ENCODE measurements around the gene USP9Y.

USP9Y gene

DNA sequence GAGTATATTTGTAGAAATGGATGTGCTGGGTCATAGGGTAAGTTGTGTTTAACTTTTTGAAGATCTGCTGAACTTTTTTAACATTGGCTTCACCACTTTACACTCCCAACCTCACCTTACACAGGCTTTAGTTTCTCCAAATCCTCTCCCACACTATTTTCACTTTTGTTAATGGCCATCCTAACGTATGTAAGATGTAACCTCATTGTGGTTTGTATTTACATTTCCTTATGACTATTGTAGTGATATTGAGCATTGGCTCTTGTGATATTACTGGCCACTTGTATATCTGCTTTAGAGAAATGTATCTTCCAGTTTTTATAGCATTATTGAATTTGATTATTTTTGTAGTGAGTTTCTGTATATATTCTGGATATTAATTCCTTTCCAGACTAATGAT lies 93.0 kb downstream of the USP9Y start:
- no peak for DNase-seq

DNA sequence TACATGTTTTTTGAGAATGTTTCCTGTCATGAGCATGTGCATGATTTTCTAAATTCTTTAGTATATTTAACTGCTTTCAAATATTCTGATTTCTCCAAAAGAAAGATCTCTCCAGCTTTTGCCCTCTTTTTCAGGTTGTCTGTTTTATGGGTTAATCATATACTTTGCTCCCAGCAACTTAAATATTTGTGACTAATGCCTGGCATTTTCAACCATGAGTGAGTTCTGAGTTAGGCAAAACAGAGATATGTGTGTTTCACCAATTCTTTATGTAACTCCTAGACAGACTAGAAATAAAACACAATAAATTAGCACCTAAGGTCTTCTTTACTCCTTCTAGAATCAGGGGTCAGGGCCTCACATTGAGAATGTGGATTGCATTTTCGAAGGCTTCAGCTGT lies 107.0 kb downstream of the USP9Y start:
- no peak for DNase-seq

DNA sequence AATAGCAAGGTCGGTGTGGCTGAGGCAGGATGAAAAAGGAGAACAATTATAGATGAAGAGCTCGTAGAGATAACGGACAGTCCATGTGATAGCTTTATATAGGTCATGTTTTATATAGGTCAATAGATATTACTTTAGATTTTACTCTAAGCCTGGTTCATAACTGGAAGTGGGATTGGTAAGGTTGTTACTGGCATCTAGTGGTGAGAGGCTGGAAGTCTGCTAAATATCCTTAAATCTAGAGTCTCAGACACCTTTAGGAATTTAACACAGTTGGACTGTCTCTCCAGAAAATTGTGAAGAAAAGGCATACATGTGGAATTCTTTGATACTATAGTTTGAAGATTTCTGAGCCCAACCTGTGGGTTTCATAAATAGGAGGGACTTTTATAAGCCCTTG lies 108.0 kb downstream of the USP9Y start:
- no peak for DNase-seq

DNA sequence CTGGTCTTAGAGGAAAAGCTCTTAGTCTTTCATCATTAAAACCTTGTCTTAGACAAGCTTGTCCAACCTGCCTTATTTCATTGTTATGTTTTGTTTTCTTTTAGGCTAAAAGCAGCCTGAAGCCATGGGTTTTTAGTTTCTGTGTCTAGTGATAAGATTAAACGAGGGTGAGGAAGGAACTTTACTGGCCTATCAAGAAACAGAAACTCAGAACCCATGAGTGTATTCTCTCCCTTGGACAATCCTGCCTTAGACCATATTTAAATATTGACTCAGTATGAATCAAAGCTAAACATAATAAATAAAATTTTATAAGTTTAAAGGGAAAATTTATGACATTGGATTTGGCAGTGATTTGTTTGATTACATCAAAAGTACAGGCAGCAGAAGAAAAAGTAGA lies 122.4 kb downstream of the USP9Y start:
- DNase-seq: no peak

DNA sequence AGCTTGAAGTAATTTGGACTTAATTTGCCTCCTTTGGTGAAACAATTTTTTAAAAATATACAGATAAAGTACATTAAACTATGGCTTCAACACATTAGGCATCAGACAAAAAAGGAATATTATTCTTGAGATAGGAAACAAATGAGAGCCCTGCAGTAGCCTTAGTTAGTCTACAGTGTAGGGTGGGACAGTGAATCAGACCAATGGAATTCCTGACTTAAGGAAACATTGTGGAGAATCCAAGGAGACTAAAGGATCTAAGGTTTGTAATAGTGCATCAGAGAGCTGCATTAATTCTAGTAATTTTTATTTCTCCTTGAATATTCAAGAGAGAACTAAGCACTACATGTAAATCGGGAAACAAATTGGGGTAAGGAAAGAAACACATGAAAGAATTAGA lies 125.8 kb downstream of the USP9Y start:
- no peak for DNase-seq

DNA sequence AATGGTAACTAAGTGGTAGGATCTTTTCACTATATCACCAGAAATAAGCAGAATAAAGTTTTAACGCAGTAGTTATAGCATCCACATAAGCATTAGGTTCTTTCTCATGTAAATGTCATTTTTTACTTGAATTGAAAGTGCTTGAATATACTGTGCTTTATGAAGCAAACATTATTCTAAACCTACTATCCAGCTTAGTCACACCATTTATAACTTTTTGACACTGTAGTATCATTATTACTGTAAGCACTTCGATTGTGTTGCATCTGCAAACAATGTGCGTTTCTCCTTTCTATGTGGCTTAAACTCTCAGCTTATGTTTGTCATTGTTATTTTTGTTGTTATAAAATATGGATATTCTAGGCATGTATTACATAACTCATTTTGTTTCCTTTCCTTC lies 132.3 kb downstream of the USP9Y start:
- DNase-seq: no peak

DNA sequence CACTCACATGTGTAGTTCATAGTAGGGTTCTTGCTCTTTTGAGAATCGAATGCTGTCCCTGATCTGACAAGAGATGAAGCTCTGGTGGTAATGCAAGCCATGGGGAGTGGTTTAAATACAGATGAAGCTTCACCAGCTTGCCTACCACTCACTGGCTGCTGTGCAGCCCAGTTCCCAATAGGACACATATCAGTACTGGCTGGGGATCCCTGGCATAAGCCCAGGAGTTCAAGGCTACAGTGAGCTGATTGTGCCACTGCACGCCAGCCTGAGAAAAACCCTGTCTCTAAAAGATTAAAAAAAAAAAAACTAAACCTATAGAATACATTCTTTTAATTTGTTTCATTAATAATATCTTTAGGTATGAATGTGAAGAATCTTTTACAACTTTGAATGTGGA lies 136.5 kb downstream of the USP9Y start:
- DNase-seq: no peak

DNA sequence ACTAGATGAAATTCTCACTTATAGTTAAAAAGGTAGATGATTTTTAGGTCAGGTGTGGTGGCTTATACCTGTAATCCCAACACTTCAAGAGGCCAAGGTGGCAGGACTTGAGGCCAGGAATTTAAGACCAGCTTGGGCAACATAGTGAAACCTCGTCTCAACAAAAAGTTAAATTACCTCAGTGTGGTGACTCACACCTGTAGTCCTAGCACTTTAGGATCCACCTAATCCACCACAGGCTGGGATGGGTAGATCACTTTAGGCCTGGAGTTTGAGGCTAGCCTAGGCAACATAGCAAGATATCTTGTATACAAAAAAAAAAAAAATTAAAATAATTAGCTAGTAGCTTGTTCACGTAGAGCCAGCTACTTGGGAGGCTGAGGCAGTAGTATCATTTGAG lies 140.3 kb downstream of the USP9Y start:
- no peak for DNase-seq

DNA sequence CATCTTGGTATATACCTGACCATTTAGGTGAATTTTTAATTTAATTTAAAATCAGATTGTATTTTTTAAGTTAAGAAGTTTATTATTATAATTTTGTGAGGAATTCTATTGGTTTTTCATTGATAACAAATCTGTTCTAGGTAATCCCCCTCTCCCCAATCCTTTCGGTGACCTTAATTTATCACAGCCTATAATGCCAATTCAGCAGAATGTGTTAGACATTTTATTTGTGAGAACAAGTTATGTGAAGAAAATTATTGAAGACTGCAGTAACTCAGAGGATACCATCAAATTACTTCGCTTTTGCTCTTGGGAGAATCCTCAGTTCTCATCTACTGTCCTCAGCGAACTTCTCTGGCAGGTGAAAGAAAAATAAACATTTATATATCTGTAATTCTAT lies 145.8 kb downstream of the USP9Y start:
- no peak for DNase-seq

DNA sequence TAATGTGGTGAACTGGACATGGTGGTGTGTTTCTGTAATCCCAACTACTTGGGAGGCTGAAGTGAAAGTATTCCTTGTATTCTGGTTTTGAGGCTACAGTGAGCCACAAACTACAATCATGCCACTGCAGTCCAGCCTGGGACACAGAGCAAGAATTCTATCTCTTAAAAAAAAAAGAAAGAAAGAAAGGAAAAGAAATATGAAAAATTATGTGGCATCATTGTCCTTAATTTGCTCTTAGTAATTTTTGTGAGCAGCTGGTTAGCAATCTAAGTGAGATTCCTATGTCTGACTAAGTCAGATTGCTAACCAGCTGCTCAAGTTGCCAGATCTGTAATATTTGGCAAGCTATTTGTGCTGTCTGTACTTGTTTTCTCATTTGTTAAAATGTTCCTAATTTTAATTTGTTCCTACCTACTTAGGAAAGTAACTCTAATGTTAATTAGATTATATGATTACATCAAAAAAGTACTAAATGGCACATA lies 154.8 kb downstream of the USP9Y start:
- DNase-seq: no peak

DNA sequence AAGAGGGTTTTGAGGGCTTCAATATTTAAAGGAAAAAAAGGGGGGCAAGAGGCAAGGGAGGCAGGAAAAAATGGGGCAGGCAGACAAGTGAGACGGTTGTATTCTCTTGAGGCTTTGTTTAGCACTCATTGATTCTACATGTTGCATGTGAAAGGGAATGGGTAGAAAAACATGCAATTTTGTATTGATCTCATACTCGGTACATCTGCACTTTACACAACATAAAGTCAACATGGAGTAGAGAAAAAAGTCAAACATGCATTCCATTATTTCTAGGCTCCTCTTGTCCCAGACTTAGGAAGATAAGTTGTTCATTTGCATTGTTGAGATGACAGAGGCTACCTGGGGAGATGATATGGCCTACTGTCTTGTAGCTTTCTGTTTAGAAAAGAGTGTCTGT lies 166.9 kb downstream of the USP9Y start:
- no peak for DNase-seq

DNA sequence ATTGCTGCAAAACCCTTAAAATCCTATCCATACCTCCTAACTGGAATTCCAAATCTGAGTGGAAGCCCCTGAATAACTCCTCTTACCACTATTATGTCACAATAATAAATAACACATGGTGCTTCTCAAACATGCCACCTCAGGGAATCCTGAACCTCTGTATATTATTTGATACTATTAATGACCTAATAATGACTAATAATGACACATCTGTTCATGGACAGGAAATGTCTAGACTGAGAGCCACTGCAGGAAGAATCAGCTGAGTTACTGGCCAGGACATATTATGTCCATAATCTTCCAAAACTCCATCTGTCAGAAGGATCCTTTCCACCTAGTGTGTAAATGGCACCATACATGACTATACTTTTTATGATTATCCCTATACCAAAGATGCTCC lies 195.9 kb downstream of the USP9Y start:
- DNase-seq: no peak

DNA sequence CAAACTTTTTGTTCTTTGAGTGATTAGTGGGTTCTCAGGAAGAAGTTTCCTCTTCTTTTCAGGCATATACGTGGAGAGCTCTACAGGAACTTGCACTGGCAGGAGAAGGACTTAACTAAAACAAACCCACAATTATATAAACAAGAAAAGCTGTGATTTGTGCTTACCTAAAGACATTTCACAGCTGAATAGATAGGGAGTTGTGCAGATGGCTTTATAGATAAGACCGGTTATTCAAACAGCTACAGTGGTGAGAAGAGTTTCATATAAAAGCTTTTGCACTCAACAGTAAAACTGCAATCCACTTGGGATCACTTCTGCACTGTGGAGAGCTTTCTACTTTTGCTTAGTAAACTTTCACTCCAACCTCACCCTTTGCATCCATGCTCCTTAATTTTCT lies 197.6 kb downstream of the USP9Y start:
- DNase-seq: no peak

DNA sequence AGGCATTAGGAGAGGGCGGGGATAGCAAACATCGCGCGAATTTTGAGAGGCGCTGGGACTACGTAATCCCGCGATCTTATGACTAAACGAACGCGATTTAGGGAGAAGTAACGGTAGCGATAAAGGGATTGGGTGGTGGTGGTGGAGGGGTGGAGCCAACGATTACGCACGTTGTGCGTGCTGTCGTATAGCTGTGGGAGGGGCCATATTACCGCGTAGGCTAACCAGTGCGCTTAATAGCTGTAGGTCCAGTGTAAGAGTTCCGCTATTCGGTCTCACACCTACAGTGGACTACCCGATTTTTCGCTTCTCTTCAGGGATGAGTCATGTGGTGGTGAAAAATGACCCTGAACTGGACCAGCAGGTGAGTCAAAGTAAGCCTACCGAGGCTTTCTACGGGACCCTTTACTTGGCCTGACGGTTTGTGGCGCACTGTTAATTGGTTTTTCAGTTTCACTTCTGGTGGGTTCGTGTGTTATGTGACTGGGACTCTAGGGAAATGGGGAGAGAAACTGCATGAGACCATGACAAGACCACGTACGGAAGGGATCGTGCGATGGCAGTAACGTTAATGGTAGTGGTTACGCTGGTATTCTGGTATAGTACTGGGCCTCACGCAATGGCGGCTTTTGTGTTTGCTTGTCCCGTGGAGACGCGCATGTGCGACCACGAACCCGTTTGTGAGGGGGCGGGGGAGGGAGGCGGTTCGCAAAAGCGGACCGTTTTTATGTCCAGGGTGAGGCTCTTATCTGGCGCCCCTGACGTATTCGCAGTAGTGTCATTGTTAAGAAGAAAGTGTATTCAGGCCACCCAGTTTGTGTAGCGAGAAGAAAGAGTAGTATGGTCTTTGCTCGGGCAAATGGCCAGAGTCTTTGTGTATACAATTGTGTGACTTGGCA lies 203.8 kb downstream of the USP9Y start, which contains the start of gene DDX3Y:
DDX3Y (plus strand) TSS at position 251 of the 899 bp plus-strand sequence; CDS start at position 320, 69 bp downstream.
- peak; percentile 72 for DNase-seq

DNA sequence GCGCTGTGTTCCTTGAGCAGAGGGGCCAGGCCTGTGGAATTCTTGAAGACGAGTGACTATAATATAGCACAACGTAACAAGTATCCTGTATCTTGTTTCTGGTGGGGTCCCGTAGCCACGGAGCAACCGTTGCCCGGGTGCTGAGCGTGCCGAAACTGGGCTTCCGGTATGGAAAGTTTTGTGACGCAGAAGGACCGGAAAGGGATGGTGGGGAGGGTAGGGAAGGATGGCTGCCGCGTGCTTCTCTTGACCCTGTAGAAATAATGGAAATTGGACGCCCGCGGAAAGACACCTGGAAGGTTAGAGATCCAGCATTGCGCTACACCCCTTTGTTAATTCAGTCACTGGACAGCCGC lies 204.5 kb downstream of the USP9Y start:
- peak; percentile 45 for DNase-seq

DNA sequence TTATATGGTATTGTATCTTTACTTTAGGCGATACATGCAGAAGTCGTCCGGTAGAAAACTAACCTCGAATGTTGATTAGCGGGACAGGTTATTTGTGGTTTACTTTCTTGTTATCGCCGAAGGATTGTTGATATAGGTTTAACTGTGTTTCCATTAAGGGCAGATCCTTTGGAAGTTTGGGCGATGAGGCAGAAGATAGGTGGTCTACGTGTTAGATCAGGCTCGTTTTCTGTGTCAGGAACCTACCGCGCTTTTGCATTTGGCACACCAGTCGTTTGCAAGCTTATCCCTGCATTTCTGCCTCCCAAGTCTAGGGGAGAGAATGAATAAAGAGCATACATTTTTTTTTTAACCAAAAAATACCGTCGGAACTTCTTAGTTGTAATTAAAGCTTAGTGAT lies 204.9 kb downstream of the USP9Y start:
- no peak for DNase-seq
